Retinal pigment epithelial cell (primary cell): ENCODE data around the gene ARMC9.

Source experiments
- DNase-seq: peaks from one replicate; pipeline ENCODE4 v3.0.0-alpha.2; 2010; ENCODE audit warnings: low read depth
- H3K4me3 ChIP-seq: 2 replicates; pipeline ENCODE4 v1.5.1; 2011; ENCODE audit warnings: mild to moderate bottlenecking, low read length, control low read depth, moderate library complexity
- CTCF ChIP-seq: conservative IDR thresholded peaks from 2 replicates; pipeline ENCODE4 v1.5.1; 2011; ENCODE audit warnings: low read depth, low read length, control low read depth, inconsistent platforms

Gene ARMC9

GRCh38 chr2:231356466-231356844 lies 158.0 kb downstream of the ARMC9 start:
- no peak overlapping the region for H3K4me3 ChIP-seq
- TF ChIP-seq CTCF = no peak

GRCh38 chr2:231357048-231357447 lies 158.6 kb downstream of the ARMC9 start:
- no peak for DNase-seq
- TF ChIP-seq CTCF = no peak

More at GRCh38 chr2:231356466-231356844, 158.0 kb downstream of the ARMC9 start:
- no peak for DNase-seq

GRCh38 chr2:231357931-231358330 lies 159.5 kb downstream of the ARMC9 start:
- DNase-seq = no peak
- no peak overlapping the region for H3K4me3 ChIP-seq
- no peak for TF ChIP-seq CTCF

More at GRCh38 chr2:231357048-231357447, 158.6 kb downstream of the ARMC9 start:
- no peak overlapping the region for H3K4me3 ChIP-seq

- TF ChIP-seq CTCF = no peak
- no peak for DNase-seq
- H3K4me3 ChIP-seq = no peak overlapping the region
Measured at GRCh38 chr2:231359441-231359840, 161.0 kb downstream of the ARMC9 start.

DNA sequence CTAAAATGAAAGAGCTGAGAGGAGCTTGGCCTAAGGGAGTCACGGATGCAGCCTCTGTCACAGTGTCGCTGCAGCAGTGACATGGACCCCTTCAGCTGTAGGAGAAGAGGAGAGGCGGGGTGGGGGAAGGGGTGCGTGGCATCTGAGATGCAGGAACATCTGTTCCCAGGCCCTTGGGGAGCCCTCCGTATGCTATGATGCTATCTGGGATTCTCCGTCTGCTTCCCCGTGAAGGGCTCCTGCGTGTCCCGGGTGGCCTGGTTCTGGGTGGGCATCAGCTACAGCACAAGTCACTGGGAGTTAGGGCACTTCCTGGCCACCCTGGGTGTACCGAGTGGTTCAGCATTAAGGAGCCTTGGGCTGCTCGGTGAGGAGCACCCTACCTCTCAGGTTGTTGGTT lies 161.5 kb downstream of the ARMC9 start:
- no peak overlapping the region for H3K4me3 ChIP-seq

GRCh38 chr2:231360401-231360800 lies 162.0 kb downstream of the ARMC9 start:
- H3K4me3 ChIP-seq = no peak overlapping the region
- DNase-seq = no peak
- no peak for TF ChIP-seq CTCF

More for the DNA sequence above, 161.5 kb downstream of the ARMC9 start:
- TF ChIP-seq CTCF = no peak
- no peak for DNase-seq

DNA sequence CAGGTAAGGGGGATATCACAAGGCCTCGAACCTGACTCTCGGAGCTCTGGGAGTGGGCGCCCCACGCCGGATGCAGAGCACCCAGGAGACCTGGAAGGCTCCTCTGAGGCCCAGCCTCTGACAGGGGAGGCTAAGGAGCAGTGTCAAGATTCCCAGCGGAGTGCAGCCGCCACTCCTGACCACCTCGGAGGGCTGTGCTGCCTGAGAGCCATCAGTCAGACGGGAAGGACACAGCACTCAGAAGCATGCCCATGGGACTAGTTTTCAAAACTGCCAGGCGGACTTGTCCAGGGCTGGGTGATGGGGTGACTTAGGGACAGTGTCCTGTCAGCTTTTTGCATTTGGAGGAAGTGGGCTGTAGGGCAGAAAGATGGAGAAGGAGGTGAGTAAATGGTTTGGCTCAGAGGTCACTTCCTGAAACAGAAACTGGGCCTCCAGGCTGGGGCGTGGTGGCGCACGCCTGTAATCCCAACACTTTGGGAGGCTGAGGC lies 162.5 kb downstream of the ARMC9 start:
- no peak overlapping the region for H3K4me3 ChIP-seq
- DNase-seq = no peak
- no peak for TF ChIP-seq CTCF
